GM12878 (cell line): Measurements from ENCODE around the gene GARRE1.

Source experiments
- CTCF ChIP-seq, 3 experiments: IDR thresholded peaks in 2 of 3; conservative IDR thresholded peaks in 1 of 3; 2 replicates each; pipeline ENCODE4 v1.5.1; 2011; ENCODE audit warnings: low read depth in 3 of 3, low read length in 3 of 3, mild to moderate bottlenecking in 3 of 3, control low read depth in 2 of 3, moderate library complexity in 2 of 3, inconsistent platforms in 1 of 3, mixed read lengths in 1 of 3; ENCODE audit not compliant: control insufficient read depth in 2 of 3, insufficient read depth in 1 of 3; ENCODE audit errors: extremely low read depth in 1 of 3
- NFYA ChIP-seq: IDR thresholded peaks from 2 replicates; pipeline ENCODE4 v1.6.1; 2011; ENCODE audit warnings: low read depth, mild to moderate bottlenecking, low read length, improper control_type of control experiment, borderline replicate concordance
- POLR2A ChIP-seq: IDR thresholded peaks from 2 replicates; pipeline ENCODE4 v1.6.1; 2011; ENCODE audit warnings: low read depth, mild to moderate bottlenecking, low read length
- RFX5 ChIP-seq: IDR thresholded peaks from 2 replicates; pipeline ENCODE4 v1.6.1; 2011; ENCODE audit warnings: low read depth, low read length, improper control_type of control experiment
- ZNF24 ChIP-seq: fragments of 450-650 bp; IDR thresholded peaks from 2 replicates; pipeline ENCODE4 v1.6.1; 2017; ENCODE audit warnings: antibody characterized with exemption, mild to moderate bottlenecking
- TF ChIP-seq, protein P1 (sequence below): IDR thresholded peaks from 2 replicates; pipeline ENCODE4 v1.6.1; 2012; ENCODE audit warnings: low read depth, low read length, improper control_type of control experiment

- TF ChIP-seq CTCF (IDR thresholded peaks at IDR 0.05 in 2 of 3, conservative IDR thresholded peaks at IDR 0.05 in 1 of 3; ENCODE audit: control insufficient read depth in 2 of 3, extremely low read depth in 1 of 3, insufficient read depth in 1 of 3, low read depth in 3 of 3, low read length in 3 of 3) (no peak), RFX5 (no peak), NFYA (no peak), POLR2A (peak; percentile 61), ZNF24 (no peak)
- TF ChIP-seq, protein P1, sequence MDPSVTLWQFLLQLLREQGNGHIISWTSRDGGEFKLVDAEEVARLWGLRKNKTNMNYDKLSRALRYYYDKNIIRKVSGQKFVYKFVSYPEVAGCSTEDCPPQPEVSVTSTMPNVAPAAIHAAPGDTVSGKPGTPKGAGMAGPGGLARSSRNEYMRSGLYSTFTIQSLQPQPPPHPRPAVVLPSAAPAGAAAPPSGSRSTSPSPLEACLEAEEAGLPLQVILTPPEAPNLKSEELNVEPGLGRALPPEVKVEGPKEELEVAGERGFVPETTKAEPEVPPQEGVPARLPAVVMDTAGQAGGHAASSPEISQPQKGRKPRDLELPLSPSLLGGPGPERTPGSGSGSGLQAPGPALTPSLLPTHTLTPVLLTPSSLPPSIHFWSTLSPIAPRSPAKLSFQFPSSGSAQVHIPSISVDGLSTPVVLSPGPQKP, result no peak
Measured at GRCh38 chr19:34269968-34270621, 15.7 kb downstream of the GARRE1 start.
